HG03066 (cell line): Measurements from ENCODE around the gene HOXA9.

Source experiments
- ATAC-seq: cut with Tn5 transposase; IDR thresholded peaks from one replicate; pipeline ENCODE4 v1.9.1; 2021; ENCODE audit warnings: low read depth; ENCODE audit not compliant: unreplicated experiment

Gene HOXA9

DNA sequence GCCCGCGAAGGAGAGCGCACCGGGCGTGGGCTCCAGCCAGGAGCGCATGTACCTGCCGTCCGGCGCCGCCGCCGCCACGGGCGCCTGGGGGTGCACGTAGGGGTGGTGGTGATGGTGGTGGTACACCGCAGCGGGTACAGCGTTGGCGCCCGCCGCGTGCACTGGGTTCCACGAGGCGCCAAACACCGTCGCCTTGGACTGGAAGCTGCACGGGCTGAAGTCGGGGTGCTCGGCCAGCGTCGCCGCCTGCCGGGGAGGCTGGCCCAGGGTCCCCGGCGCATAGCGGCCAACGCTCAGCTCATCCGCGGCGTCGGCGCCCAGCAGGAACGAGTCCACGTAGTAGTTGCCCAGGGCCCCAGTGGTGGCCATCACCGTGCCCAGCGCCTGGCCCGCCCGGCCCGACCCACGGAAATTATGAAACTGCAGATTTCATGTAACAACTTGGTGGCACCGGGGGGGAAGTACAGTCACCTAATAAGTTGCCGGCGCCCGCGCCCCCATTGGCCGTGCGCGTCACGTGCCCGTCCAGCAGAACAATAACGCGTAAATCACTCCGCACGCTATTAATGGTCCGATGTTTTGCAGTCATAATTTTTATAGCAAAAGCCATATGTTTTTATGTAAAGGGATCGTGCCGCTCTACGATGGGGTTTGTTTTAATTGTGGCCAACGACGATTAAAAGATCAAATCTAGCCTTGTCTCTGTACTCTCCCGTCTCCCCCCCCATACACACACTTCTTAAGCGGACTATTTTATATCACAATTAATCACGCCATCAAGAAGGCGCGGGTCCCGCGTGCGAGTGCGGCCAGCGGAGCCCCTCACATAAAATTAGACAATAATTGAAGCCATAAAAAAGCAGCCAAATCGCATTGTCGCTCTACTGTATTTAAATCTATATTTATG, at the start of gene HOXA9:
HOXA9 (minus strand) TSS at position 449 of the 907 bp plus-strand sequence; CDS start at position 369, 80 bp downstream.
- ATAC-seq, result no peak

DNA sequence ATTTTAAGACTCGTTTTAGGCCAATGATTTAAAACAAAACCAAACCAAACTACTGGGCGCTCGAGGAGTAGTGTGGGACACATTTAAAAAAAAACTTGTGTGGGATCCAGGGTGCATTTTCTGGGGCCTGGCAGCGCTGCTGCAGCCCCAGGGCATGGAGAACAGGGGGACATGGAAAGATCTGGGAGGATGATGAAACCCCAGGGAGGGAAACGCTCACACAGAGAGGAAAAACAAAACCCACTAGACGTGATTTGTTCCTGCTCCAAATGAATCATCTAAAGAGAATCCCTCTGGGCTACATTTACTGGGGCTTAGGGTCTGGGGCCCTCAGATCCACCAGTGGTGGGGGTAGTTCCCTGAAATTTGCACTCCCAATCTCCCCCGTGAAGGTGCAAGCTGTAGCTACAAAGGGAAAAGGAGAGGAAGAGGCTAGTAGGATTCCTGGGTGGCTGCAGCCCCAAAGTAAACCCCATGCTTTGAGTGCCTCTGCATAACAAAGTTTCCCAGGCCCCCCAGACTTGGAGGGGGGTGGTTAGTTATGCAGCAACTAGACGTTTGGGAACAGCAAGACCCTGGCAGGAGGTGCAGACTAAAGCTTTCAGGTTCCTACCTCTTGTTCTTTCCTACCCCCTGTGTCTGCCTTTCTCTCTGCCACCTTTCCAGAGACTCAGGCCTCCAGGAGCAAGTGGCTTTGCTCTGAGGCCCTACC, 49.1 kb upstream of the HOXA9 start:
- no peak for ATAC-seq

DNA sequence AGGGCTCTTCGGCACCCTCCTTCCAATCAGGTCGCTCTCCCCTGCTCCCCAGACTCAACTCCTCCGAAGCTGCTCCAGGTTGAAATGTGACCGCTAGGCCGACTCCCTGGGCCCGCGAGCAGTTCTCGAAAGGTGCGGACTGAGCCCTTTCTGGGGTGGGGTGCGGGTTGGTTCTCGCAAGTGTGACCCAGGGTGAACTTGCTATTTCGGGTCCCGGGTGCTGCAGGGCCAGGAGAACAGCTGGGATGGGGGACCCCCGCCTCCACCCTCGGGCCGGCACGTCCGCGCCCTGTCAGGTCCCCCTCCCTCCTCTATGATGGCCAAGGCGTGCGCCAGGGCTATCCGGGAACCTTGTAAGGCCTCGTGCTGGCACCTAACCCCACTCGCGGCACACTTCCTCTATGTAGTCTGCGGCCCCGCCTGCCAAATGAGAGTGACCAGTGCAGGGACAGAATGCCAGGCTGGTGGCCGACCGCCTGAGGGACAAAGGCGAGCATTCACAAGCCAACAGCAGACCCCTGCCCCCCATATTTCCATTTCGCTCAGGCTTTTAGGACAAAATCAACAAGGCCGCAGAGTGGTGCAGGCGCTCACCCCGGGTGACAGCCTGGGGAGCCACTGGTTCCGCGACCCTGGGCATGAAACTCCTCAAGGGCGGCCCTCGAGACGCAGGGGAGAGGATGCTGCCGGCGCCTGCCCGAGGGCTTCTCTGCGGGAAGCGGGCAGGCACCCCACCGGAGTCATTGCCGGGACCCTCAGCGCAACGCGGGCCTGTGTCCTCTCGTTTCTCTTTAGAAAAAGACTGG, 48.3 kb upstream of the HOXA9 start:
- ATAC-seq, result no peak

DNA sequence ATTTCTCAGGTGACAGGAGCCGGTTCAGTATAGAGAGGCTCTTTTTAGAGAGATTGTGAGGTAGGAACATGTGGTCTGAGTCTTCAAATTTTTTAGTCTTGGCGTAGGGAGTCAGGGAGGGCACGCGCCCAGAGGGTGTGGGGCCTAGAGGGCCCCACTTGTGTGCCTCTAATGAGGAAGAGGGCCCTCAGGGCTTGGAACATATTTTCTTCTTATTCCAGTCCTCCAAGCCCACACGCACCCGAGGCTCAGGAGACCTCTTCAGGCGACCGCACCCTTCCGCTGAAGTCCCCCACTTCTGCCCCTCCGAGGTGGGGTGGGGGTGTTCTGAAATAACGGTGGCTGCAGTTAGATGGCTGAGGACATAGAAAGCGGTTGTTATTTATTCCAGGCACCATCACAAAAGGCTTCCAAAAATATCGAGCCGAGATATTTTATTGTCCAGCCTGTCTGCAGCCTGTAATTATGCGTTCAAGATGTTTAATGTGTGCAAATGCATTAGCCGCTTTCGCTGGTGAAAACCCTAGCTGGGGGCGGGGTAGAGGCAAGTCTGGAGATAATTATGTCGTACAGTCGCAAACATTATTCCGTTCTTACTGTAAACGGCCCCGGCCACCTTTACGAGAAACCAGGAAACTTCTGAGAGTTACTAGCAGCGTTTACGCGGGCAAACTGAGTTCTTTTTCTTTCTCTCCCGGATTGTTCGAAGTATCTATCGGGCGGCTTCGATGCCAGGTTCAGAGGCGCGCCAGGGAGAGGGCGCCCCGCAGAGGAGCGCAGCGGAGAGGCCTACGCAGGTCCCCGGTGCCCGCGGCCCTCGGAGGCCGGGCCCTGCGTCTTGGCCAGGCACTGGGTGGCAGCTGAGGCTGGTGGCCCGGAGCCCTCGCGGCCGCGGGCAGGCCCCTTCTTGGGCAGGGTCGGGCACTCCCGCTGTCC, 47.4 kb upstream of the HOXA9 start:
- ATAC-seq, result no peak

DNA sequence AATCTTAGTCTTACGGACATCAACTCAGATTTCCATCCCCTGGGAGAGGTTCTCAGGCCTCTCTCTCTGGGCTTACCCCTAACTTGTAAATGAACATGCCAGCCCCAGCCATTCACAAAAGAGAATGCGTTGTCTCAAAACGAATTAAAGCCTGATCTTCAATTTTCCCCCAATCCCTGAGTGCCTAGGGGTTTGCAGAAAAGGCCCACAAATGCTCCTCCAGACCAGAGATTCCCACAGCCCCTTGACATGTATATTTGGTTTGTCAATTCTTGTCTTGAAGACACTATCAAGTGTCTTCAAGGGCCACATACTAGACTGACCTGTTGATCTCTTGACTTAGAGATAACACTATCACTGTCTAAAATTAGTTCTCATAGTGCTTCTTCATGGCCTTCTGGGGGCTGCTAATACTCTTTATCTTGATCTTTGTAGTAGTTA, 46.4 kb upstream of the HOXA9 start:
- no peak for ATAC-seq

DNA sequence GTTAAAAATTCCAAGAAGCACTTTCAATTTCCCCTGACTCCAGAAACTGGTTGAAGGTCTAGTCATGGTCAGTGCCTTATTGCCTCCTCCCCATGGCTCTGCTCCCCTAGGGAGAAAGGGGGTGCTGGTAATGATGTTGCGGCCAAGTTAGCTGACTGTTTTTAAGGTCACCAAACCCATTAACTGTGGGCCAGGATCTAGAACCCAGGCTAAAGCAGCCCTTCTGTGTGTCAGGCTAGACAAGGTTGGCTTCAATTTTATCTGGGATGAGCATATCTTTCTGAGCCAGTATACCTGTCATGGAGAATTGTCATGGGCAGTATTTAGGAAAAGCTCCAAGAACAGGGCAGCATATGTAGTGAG, 45.7 kb upstream of the HOXA9 start:
- no peak for ATAC-seq

DNA sequence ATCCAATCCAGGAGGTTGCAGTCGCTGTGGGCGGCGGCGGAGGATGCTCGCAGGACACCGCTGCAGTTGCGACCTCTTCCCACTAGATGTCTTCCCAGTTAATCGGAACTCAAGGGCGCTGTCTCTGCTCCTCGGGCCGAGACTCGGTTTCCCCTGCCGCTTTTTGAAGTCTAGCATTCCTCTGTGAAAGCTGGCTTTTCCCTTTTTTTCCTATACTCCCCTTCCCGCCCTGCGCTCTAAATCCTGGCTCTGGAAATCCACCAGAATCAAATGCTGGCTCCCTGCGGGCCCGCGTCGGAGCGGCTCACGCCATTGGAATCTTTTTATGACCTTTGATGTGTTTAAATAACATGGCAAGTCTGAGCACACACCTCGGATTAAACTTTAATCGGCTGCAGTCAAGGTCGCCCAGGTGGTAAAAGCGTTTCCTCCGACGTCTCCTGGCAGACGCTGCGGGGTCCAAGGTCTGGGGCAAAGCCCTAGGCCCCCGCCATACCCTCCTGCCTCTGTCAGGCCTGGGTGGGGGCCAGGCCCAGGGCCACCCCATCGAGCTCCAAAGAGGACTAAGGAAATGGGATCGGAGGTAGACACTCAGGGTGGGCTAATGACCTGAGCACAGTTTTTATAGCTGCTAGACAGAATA, 45.2 kb upstream of the HOXA9 start:
- no peak for ATAC-seq

DNA sequence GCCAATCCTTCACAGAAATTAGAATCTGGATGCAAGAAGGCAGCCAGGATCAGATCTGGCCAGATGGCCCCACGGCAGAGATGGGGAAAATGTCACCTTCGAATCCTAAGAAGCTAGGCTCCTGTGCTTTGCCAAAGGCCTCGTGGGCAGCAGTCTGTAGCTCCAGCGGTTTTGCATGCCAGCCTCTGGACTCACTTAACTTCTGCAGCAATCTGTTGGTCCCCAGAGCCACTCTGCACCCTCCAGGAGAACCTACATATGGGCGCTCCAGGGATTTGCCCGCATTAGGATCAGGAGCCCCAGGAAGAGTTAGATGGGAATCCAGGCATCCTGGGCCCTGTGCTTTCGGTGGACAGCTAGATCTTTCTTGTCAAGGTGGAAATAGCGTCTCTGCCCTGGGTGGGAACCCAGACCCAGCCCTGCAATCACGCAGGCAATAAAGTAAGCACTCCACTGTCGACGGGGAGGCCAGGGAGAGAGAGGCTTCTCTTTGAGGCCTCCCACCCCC, 44.6 kb upstream of the HOXA9 start:
- ATAC-seq, result no peak

DNA sequence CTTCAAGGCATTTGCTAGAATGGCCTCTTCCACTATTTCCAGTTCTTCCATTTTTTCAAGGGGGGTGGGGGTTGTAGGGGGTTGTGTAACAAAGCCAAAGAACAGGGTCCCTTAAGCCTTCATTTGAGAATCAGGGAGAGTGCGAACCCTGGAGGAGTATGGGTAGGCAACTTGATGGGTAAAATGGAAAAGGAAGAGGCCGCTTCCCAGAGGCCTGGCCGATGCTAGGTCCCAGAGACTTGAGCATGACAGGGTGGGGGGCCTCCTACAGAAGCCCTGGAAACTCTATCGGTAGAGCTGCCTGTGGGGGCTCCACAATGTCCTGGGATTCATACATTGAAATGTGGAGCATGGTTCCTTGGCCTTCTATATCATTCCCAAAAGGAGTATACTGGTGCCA, 43.7 kb upstream of the HOXA9 start:
- no peak for ATAC-seq

DNA sequence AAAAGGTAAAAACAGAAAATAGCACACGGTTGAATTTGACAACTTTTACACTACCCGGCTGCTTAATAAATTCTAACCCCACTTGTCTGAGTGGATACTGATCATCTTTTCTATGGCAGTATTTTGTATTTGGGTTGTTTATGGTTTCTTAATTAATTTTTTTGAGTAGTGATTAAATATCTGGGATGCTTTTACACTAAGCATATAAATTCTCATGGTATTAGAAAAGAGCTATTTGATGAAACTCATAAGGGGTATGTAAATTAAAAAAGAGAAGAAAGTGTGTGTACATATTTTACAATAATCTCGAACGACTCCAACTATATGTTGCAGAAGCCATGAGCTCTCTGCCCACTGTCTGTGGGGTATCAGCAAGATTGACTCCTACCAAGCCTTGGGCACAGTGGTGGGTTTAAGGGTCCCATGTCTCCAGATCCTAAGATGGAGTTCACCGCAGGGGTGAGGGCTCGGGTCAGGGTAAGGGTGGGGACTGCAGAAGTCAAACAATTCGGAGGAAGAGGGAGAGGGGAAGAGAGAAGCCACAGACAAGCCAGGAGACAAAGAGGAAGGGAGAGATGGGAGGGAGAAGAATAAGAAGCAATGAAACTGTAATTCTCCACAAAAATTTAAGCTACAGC, 42.1 kb upstream of the HOXA9 start:
- ATAC-seq, result no peak

DNA sequence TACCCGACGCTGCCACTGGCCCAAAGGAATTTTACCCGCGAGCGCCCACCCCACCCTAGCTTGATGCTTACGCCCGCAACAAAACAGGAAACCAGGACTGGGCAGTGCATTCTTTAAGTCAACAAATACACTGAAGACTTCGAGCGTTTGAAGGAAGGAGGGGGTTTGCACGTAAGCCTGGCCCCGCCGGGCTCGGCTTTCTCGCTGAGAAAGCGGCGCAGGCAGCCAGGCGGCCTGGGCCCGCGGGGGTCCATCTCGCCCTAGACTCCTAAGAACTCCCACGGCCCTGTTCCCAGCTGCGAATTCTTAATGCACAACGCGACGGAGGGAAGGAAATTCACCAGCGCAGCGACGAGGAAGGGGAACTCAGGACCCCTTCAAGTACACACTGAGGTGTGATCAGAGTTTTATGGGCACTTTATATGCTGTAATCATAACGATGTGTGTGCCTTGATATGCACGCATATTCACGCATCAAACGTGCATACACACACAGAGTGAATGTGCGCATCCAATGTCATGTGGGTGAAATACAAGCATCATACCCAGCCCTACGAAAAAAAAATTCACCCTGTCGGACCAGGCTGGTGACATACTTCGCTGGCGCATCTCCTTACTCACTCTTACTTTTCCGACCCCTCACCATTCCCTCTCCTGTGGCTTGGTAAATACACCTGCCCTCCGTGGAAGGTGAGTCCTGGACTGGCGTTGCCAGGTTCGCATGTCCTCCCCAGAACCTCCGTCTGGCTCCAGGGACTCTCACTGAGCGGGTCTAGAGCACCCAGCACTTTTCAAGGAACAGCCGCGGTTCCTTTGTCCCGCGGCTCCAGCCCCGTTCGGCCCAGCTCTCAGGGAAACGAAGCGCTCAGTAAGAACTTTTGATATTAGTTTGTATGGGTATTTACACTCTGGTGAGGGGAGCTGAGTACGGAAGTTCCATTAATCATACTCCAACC, 40.3 kb upstream of the HOXA9 start:
- ATAC-seq, result no peak

DNA sequence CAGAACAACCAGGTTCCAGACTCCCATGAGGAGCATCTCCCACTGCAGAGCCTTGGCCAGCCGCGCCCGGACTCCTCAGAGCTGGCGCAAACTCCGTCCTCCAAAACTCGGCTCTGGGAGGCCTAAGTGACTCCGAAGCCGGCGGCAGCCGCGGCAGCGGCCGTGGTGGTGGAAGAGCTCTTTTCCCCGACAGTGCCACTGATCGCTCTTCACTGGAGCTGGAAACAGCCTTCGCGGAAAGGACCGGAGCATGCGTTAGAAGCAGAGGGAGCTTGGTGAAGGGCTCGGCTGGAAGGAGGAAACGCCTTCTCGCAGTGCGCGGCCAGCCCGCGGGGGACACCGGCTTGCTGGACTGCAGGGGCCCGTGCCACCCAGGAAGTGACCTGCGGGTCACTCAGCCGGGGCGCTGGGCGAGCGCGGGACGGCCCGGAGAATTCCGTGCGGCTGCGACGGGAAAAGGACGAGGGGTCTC, 39.5 kb upstream of the HOXA9 start:
- no peak for ATAC-seq

DNA sequence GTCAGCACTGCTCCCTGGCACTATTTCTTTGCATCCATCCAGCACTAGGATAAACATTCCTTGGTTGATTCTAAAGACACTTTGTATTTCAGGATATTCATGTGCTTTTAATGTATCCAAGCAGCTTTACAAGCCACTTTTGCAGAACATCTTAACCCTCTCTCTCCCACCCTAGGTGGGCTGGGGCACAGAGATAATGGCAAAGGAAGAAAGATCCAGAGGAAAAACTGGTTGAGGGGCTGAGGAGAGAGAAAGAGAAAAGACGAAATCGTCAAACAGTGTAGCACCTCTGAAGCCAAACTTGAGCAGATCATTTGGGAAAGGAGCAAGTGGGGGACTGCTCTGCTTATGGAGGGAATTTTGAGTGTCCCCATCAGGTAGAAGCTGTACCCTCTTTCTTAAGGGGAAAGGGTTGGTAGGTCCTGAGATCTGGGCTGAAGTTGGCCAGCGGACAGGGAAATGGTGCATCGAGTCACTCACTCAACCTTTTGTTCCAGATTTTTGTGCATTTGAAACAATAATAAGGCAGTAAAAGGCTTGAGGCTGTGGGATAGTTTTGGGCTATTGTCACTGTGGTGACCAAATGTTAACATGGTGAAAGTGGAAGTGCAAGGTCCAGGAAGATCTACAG, 38.7 kb upstream of the HOXA9 start:
- ATAC-seq, result no peak

DNA sequence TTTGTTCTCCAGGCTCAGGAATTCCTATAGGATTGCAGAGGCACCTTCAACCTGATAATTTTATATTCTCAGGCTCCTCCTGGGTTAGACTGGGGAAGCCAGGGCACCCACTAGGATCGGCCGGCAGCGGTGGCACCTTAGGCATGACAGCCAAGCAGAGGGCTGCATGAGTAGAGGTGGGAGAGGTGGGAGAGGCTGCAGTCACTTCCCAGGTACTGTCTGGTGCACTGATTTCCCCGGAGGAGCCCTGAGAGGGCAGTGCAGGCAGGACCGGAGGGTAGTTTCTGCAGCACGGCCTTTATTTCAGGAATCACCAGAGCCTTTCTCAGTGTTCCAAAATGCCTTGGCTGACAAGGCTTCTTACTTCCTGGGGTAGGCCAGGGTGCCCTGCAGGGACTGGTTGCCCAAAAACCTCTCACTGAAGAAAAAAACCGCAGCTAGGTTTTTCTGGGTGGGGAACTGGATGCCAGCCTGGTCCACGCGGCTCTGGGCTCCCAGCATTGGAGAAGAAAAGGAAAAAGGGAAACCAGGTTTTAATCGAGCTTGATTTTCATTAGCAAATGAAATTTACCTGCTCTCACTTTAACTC, 38.1 kb upstream of the HOXA9 start:
- ATAC-seq, result no peak

DNA sequence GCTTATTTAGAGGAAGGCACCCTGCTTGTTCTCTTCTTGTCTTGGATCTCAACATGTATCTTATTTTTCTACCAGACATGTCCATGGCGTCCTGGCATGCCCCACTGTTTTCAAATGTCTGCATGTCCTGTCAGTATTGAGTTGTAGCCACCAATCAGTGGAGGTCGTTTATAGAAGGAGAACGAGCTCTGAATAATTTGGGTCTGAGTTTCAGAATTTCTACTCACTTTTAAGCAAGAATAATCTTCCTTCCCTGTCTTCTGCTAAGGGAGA, 37.5 kb upstream of the HOXA9 start:
- no peak for ATAC-seq

DNA sequence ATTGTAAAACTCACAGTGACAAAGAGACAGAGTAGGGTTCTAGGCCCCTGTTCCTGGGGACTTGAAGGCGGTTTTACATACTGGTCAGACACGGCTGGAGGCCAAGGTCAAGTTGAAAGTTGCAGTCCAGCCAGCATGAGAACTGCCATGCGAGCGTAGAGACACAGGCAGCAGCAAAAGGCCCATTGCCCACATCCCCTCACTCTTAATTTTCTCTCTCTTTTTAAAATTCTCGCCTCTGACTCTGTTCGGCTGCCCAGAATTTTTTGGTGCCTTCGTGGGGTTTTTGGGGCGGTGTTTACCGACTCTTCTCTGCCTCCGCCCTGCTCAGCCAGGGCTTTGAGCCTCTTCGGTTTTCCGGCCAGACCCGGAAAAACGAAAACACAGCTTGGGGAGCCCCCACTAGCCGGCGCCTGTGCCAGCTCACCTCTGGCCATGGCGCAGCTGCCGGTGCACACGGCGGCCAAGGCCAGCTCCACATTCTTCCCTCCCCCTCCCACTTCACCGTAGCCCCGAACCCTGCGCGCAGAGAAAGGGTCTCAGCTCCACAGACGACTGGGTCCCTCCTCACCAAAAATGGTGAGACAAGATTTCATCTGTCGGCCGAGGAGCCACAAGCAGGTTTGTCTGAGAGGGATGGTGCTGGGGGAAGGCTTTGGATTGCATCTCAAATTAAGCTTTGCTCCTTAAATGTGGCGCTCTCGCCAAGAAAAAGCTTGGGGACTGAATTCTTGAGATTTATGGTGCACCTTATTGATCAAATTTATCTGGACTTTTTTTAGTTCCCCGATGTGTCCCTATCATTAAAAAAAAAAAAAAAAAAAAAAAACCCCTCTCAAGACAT, 36.9 kb upstream of the HOXA9 start:
- ATAC-seq, result no peak
